Mucosa of descending colon (tissue), 3 donors: ENCODE results near the gene RIC8B. TPM values are rescaled to one million over a fixed set of nuclear protein-coding genes. Genes with fewer than 3 reads are reported as not detected.

ENCODE experiments used
- ATAC-seq: fragments of 200-7000 bp; cut with Tn5 transposase; one replicate; pipeline ENCODE4 v1.9.1; 2020; ENCODE audit warnings: mild to moderate bottlenecking, moderate library complexity
- DNase-seq, 3 donors: peaks; one replicate each; pipeline ENCODE4 v3.0.0-alpha.2; 2020
- H3K36me3 ChIP-seq: fragments of 200-600 bp; one replicate; pipeline ENCODE4 v1.8.0; 2021; ENCODE audit warnings: low read depth, mild to moderate bottlenecking
- H3K4me1 ChIP-seq: fragments of 200-600 bp; one replicate; pipeline ENCODE4 v1.8.0; 2021; ENCODE audit warnings: low read depth, mild to moderate bottlenecking
- H3K4me3 ChIP-seq: fragments of 200-600 bp; one replicate; pipeline ENCODE4 v1.8.0; 2021; ENCODE audit warnings: mild to moderate bottlenecking
- H3K9me3 ChIP-seq: fragments of 200-600 bp; one replicate; pipeline ENCODE4 v1.8.0; 2021; ENCODE audit warnings: mild to moderate bottlenecking
- intact Hi-C, 2 donors: fragments of 100-400 bp; cut with DNase I in 1 of 2; cut with micrococcal nuclease in 1 of 2; formaldehyde crosslinking; loops; one replicate each; pipeline versions ENCODE4 v1.11.0 to v1.11.1; 2022; cut with DNase I, micrococcal nuclease
- total RNA-seq, 3 donors: library from RNA; stranded (reverse); fragmentation: NEBNext Ultra II Directional in 2 of 3; extraction: Animal tissue kit (Norgen Biotek cat#: 25700) in 2 of 3; gene quantifications; one replicate each; pipeline versions ENCODE4 v1.2.1 to v1.2.4, GENCODE V29; 2021 to 2023
- TF ChIP-seq, protein P1 (sequence below): fragments of 200-600 bp; IDR thresholded peaks from one replicate; pipeline ENCODE4 v1.8.0; 2022; ENCODE audit warnings: antibody characterized with exemption, mild to moderate bottlenecking
- donor health status: DM: no; HTN: no; CAD: no; lungs with moderate emphysema.
- donor health status: DM: no; HTN: no; CAD: no.
- donor health status: DM: no; HTN: yes; CAD: no.

RIC8B gene
- total RNA-seq, 3 donors from 2014 or later, result 13.3 to 25.3 (median 15.2) TPM

DNA sequence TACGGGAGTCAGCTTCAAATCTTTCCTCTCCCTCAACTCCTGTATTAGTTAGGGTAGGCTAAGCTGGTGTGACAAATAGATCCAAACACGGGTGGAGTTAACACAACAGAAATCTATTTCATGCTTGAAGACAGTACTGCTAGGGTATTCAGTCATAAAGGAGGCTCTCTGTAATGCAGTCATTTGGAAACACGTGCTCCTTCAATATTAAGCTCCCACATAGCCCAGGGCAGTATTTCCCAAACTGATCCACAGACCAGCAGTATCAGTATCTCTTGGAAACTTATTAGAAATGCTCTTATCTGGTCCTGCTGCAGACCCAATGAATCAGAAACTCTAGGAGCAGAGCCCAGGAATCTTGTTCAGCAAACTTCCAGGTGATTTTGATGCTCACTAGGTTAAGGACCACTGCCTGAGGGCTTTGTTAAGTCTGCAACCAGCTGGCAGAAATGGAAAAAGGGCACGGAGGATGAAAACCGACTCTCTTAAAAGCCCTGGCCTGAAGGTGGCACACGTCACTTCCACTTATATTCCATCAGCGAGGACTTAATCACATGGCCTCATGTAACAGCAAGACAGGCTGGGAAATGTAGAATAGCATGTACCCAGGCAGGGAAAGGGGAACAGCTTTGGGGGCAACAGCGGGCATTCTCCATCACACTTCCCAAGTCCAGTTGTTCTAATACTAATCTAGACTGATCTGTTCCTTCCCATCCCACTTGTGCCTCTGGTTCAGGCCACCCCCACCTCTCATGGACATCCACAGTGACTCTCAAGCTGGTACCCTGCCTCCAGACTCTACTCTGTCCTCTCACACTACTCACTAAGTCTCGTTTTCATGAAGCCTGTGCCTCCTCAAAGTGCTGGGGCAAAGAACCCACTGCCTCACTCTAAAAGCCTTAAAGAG is 38.2 kb upstream of the RIC8B start:
- TF ChIP-seq, protein P1, sequence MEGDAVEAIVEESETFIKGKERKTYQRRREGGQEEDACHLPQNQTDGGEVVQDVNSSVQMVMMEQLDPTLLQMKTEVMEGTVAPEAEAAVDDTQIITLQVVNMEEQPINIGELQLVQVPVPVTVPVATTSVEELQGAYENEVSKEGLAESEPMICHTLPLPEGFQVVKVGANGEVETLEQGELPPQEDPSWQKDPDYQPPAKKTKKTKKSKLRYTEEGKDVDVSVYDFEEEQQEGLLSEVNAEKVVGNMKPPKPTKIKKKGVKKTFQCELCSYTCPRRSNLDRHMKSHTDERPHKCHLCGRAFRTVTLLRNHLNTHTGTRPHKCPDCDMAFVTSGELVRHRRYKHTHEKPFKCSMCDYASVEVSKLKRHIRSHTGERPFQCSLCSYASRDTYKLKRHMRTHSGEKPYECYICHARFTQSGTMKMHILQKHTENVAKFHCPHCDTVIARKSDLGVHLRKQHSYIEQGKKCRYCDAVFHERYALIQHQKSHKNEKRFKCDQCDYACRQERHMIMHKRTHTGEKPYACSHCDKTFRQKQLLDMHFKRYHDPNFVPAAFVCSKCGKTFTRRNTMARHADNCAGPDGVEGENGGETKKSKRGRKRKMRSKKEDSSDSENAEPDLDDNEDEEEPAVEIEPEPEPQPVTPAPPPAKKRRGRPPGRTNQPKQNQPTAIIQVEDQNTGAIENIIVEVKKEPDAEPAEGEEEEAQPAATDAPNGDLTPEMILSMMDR, result no peak
- no peak for ATAC-seq
- no peak for DNase-seq
- intact Hi-C loops, result no loop called here
- Histone ChIP-seq H3K4me3 (no peak overlapping the region), H3K36me3 (no peaks in the 10 kb centered on the region), H3K4me1 (peaks cover 6% of the 10 kb centered on the region), H3K9me3 (no peaks in the 10 kb centered on the region)

GRCh38 chr12:106739318-106739717 is 35.2 kb upstream of the RIC8B start:
- Histone ChIP-seq H3K9me3 (no peaks in the 10 kb centered on the region), H3K4me3 (no peak overlapping the region), H3K36me3 (no peaks in the 10 kb centered on the region), H3K4me1 (peaks cover 6% of the 10 kb centered on the region)
- intact Hi-C loops, result no loop called here
- ATAC-seq (peak; percentile 80), DNase-seq (no peak)
- TF ChIP-seq, protein P1, result no peak

GRCh38 chr12:106739815-106740530 is 34.5 kb upstream of the RIC8B start:
- intact Hi-C loops, result no loop called here
- peak; percentile 86 for ATAC-seq
- TF ChIP-seq, protein P1, result no peak
- H3K36me3 ChIP-seq, result no peaks in the 10 kb centered on the region
- no peak overlapping the region for H3K4me3 ChIP-seq
- peaks cover 6% of the 10 kb centered on the region for H3K4me1 ChIP-seq
- H3K9me3 ChIP-seq, result no peaks in the 10 kb centered on the region
- peak in 1 of 3 donors; percentile 19 for DNase-seq

GRCh38 chr12:106740818-106741217 is 33.7 kb upstream of the RIC8B start:
- intact Hi-C loops, result no loop called here
- H3K4me3 ChIP-seq, result no peak overlapping the region
- DNase-seq (no peak), ATAC-seq (peak; percentile 26)
- TF ChIP-seq, protein P1, result no peak
- peaks cover 6% of the 10 kb centered on the region for H3K4me1 ChIP-seq
- H3K9me3 ChIP-seq, result no peaks in the 10 kb centered on the region
- H3K36me3 ChIP-seq, result no peaks in the 10 kb centered on the region

- no peak for ATAC-seq
Observed at GRCh38 chr12:106741247-106741646, 33.2 kb upstream of the RIC8B start.

More at GRCh38 chr12:106741247-106741646, 33.2 kb upstream of the RIC8B start:
- Histone ChIP-seq H3K4me3 (no peak overlapping the region), H3K36me3 (no peaks in the 10 kb centered on the region), H3K4me1 (peaks cover 6% of the 10 kb centered on the region), H3K9me3 (no peaks in the 10 kb centered on the region)
- no peak for DNase-seq
- TF ChIP-seq, protein P1, result no peak
- intact Hi-C loops, result no loop called here
